NCI-H446 treated with DMSO at 0.1 percent for 48 hours (cell line): ENCODE data around the gene TLE4.

Experiments
- DNase-seq: peaks from one replicate; lab custom pipeline; 2025; lab: John Stamatoyannopoulos, UW

The TLE4 gene

DNA sequence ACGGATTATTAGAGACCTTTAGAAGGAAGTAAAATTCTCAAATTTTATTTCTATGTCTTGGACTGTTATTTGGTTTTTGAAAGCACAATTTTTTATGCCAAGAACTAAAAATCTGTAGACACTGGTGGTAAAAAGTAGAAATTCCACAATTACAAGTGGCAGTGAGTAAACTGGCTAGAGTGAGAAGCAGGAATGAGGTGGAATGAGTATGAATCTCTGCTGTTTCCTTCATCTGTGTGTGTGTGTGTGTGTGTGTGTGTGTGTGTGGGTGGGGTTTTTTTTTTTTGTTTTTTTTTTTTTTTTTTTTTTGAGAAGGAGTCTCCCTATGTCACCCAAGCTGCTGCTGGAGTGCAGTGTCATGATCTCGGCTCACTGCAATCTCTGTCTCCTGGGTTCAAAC is 94.2 kb downstream of the TLE4 start:
- no peak for DNase-seq

GRCh38 chr9:79667120-79667519 is 95.4 kb downstream of the TLE4 start:
- DNase-seq, result no peak

- no peak for DNase-seq
Observed at GRCh38 chr9:79667817-79668436, 96.2 kb downstream of the TLE4 start.

- no peak for DNase-seq
Observed at GRCh38 chr9:79668956-79669355, 97.2 kb downstream of the TLE4 start.

DNA sequence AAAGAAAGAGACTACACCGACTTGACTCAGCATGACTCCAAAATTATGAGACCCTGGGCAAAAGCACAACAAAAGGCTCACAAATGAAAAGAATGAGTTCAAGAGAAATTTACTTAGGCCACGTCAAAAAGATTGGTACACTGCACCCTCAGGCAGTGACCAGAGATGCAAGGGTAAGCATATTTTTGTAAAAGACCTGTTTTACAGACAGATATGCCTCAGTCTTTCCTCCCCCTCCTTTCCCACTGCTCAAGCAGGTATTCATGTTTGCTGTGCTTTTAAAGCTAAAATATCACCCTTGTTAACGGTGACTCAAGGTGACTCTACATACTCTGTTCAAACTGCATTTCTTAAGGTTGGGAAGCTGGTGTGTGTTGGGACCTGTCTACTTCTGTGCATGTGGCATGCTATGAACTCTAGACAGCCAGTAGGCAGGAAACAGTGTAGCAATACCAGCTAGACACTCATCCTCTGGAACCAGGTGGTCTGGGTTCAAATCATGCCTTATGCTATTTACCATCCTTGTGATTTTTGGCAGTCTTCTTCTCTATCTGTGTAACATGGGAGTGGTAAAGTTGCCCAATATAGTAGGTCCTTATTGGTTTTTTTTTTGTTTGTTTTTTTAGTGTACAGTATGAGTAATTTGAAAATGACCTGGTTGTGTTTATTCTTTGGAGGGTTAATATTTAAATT is 98.7 kb downstream of the TLE4 start:
- DNase-seq, result no peak

GRCh38 chr9:79671558-79671957 is 99.8 kb downstream of the TLE4 start:
- DNase-seq, result no peak

GRCh38 chr9:79672236-79672635 is 100.5 kb downstream of the TLE4 start:
- no peak for DNase-seq

- no peak for DNase-seq
Observed at GRCh38 chr9:79672891-79673290, 101.1 kb downstream of the TLE4 start.

DNA sequence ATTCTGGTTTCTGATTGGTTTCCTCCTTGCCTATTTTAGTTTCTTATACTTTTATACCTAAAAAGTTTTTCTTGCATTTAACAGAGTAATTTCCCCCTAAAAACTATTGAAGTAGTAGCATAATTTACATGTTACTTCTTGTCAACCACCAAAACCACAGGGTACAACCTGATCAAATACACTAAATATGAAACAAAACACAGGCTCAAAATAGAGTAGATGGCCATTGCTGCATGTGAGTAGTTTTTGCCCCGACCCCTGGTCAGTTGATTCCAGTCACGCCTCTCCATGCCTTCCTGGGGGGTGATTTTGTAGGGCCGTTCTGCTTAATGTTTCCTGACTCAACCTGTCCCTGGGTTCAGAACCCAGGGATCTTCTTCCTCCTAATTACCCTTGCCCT is 101.8 kb downstream of the TLE4 start:
- no peak for DNase-seq

GRCh38 chr9:79674052-79674777 is 102.5 kb downstream of the TLE4 start:
- DNase-seq, result no peak

DNA sequence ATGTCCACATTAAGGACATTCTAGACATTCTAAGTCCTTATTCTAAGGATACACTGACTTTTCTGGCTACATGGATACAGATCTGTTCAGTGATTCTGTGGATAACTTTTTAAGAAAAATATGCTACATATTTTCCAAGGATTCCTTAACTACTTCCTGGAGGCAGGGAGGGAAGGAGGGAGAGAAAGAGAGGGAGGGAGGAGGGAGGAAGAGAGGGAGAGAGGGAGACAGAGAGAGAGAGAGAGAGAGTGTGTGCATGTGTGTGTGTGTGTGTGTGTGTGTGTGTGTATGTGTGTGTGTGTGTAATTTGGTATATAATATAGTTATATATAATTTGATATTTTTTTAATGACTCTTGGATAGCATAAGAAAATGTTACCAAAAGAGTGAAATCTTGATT is 109.8 kb downstream of the TLE4 start:
- no peak for DNase-seq

GRCh38 chr9:79682076-79682736 is 110.4 kb downstream of the TLE4 start:
- no peak for DNase-seq

DNA sequence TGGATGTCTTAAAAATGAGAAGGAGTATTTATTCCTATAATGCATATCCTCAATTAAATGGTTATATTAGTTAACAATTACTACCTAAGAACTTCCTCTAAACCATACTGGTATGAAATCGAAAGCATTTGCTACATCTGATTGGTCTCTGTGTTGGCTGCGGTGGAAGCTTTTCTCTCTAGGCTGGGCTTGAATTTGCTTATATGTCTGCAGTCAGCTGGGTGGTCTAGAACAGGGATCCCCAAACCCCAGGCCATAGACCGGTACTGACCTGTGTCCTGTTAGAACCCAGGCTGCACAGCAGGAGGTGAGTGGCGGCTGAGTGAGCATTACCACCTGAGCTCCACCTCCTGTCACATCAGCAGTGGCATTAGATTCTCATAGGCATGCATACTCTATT is 112.3 kb downstream of the TLE4 start:
- DNase-seq, result no peak

DNA sequence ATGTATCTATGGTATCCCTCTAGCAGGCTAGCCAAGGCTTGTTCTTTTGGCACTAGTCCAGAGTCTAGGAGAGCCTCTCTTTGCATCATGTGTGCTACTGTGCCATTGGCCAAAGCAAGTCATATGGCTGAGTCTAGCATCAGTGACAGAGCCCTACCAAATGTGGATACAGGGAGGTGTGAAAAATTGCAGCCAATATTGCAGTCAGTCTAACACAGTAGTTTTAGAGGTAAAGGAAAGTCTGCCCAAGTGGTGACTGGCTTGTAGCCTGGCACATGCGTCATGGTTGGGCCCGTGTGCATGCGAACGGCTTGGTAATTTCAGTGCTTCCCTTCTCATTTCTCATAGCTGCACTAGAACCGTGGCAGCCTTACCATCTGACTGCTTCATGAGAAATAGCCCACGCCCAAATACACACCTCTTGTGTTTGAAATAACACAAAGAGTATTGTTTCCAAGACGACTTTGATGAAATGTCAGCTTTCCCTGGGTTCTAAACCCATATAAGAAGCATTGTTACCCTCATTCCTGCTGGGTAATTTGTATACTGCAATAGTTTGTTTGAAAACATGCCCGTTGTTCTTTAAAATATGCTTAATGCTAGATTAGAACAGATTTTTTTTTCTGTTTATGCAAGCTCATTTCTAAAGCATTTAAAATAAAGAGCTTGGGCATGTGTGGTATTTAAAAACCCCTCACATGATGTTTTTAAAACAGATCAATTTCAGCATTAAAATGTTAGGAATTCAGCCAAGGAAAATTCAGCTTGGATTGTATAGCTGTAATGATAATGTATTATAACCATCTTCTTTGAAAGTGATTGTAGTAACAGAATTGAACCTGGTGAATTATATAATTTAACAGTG is 113.2 kb downstream of the TLE4 start:
- DNase-seq, result no peak

GRCh38 chr9:79685577-79685976 is 113.8 kb downstream of the TLE4 start:
- no peak for DNase-seq

DNA sequence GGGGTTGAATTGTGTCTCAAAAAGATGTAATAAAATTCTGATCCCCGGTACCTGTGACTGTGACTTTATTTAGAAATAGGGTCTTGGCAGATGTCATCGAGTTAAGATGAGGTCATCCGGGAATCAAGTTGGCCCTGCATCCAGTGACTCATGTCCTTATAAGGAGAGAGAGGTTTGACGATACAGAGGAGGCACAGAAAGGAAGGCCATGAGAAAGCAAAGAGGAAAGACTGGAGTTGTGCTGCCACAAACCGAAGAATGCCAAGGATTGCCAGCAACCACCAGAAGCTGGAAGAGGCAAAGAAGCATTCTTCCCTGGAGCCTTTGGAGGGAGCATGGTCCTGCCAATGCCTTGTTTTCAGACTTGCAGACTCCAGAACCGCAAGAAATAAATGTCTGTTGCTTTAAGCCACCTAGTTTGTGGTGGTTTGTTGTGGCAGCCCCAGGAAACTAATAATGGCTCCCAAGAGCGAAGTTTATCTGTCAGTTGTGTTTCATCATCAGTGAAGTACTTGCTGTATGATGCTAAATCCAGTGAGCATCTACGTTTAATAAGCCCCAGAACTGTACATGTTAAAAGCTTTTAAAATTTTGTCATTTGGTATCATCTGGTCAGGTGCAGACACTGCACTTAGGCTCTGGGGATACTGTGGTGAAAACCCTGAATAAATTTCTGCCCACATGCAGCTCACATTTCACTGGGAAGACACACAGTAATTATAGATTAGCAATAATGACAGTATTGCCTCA is 114.8 kb downstream of the TLE4 start:
- DNase-seq, result no peak

- no peak for DNase-seq
Observed at GRCh38 chr9:79687131-79687447, 115.3 kb downstream of the TLE4 start.

- no peak for DNase-seq
Observed at GRCh38 chr9:79688363-79688762, 116.6 kb downstream of the TLE4 start.

- no peak for DNase-seq
Observed at GRCh38 chr9:79689576-79689975, 117.8 kb downstream of the TLE4 start.

DNA sequence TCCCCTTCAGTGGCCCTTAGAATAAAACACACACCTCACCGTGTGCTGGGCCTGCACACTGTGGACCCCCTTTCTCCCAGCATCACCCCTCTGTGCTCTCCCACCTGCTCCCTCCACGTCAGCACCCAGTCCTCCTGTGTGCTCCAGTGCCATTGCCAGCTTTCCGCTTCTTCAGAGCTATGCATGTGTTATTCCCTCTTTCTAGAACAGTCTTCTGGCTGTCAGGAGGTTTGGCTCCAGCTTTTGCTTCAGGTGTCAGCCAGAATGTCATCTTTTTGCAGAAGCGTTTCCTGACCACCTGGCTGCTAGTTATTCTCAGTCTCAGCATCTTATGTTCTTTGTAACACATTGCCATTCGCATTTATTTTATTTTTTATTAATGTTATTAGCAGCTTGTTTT is 119.7 kb downstream of the TLE4 start:
- no peak for DNase-seq

- no peak for DNase-seq
Observed at GRCh38 chr9:79692857-79693571, 121.2 kb downstream of the TLE4 start.
